Stomach (tissue), 4 donors: ENCODE measurements around the gene TP53.

Source experiments
- CTCF ChIP-seq, 7 experiments: fragments of 450-650 bp in 4 of 7; fragments of 200-600 bp in 3 of 7; sonication (generic) in 3 of 7; IDR thresholded peaks; one replicate each; pipeline ENCODE4 v1.5.1; 2016 to 2019; ENCODE audit warnings: antibody characterized with exemption in 7 of 7, control low read depth in 2 of 7, mild to moderate bottlenecking in 1 of 7
- POLR2AphosphoS5 ChIP-seq, 3 donors: sonication (generic); formaldehyde crosslinking; IDR thresholded peaks; one replicate each; pipeline ENCODE4 v1.6.1; 2016; ENCODE audit warnings: antibody characterized with exemption in 3 of 3

- no peak for TF ChIP-seq POLR2AphosphoS5 (IDR thresholded peaks at IDR 0.05)
- no peak for TF ChIP-seq CTCF (IDR thresholded peaks at IDR 0.05)
Observed at GRCh38 chr17:7684851-7685532, 2.3 kb downstream of the TP53 start.
